Inflammatory macrophage treated with lipopolysaccharide for 4 hours (primary cell): ENCODE results near the gene NMRAL1.
A peak's percentile ranks its signal among the peaks of the same experiment; 100 is the strongest.

Experiments used
- DNase-seq: peaks from one replicate; pipeline ENCODE4 v3.0.0-alpha.2; 2020

Gene NMRAL1

DNA sequence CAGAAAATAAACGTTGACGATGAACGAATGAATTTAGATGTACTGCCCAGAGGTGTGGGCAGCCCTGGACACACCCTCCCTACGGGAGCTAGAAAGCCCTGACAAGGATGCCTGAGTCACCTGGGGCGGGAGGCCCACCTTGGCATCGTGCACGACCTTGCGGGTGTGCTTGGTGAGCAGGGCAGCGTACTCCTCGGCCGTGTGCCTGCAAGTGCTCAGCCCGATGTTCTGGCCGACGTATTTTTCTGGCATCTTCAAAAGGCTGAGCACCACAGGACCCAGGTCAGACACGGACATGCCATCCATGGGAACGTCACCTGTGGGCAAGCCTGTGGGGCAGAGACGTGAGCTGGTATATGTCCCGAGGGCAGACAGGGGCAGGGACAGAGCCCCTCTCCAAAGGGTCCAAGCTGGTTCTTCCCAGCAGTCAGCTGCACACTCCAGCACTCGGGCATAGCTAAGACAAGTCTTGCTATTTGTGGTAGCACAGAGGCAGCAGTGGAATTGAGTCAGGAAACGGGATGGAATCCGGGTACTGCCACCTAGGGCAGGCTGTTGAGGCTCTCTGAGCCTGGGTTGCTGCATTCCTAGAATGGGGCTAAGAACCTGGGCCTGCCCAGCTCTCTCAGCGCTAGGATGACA lies 10.8 kb downstream of the NMRAL1 start:
- no peak for DNase-seq

DNA sequence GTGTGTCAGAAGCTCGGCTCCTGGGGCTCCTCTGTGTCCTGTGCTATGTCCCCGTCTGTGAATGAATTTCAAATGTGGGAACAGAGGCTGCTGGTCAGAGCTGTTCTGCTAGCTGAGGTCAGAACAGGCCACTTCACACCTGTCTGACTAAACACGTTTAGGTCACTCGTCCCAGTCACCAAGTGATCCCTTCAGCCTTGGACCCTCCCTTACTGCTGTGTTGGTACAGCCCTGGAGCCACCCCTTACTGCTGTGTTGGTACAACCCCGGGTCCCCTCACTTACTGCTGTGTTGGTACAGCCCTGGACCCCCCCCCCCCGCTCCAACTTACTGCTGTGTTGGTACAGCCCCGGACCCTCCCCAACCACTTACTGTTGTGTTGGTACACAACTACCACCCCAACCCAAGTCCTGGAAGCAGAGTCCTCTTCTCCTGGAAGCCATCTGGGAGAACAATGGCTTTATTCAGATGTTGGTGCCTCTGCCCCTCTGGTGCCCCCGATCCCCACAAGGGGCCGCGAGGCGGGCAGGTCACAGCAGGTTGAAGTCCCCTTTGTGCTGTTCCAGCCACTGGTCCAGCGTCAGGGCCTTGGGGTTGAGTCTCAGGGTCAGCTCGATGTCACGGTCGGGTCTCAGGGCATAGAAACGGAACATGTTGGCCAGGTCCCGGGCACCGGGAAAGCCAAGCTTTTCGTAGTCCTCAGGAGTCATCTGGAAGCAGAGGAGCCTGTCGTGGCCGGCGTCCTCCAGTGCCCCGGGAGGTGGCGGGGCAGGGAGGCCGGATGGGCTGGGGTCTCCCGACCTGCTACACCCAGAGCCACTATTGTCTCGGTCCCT lies 13.0 kb downstream of the NMRAL1 start:
- no peak for DNase-seq

DNA sequence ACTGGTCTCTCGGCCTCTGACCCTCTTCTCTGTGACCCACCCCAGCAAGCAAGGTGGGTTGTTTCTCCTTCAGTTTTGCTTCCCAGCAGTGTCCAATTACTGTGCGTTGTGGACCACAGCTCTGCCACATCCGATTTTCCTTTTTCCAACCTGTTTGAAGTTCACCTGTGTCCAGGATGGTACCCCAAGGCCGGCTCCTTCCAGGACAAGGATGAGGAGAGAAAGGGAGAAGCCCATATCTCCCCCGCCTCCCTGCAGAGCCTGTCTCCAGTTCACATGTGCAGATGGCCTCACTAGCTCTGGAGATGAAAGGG lies 13.5 kb downstream of the NMRAL1 start:
- no peak for DNase-seq

- no peak for DNase-seq
Measured at GRCh38 chr16:4455951-4456350, 18.5 kb downstream of the NMRAL1 start.

GRCh38 chr16:4455081-4455480 lies 19.3 kb downstream of the NMRAL1 start:
- DNase-seq = no peak

DNA sequence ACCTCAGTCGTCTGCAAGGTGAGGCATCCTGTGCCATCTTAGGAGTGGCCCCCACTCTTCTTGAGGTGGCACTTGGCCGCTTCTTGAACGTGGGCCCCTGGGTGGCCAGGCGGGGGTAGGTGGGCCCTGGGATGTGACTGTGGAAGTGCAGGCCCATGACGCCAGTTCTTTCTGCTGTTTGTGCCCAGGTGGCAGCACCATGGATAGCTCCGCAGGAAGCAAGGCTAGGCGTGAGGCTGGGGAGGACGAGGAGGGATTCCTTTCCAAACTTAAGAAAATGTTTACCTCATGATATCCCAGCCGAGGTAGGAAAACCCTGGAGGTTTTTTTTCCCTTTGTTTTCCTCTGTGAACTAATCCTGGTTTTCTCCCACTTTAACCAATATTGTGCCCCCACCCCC lies 19.8 kb downstream of the NMRAL1 start:
- no peak for DNase-seq

GRCh38 chr16:4452674-4453073 lies 21.8 kb downstream of the NMRAL1 start:
- peak; percentile 4 for DNase-seq

GRCh38 chr16:4450931-4451519 lies 23.4 kb downstream of the NMRAL1 start:
- no peak for DNase-seq

DNA sequence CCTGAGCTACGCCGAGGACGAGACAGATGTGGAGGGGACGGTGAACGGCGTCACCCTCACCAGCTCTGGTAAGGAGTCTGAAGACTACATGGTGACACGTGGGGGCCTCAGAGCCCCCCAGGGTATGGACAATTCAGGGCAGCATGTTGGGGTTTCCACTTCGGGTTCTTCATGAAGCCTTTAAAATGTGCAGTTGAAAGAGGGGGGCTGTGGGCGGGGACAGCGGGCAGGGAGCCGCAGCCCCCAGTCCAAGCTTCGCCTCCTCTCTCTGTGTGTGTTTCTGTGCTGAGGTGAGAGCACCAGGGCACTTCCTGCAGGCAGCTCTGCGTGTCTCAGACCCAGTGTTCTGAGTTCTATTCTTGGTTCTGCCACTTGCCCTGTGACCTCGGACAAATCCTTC lies 24.0 kb downstream of the NMRAL1 start:
- no peak for DNase-seq

- no peak for DNase-seq
Measured at GRCh38 chr16:4443986-4444385, 30.4 kb downstream of the NMRAL1 start.

DNA sequence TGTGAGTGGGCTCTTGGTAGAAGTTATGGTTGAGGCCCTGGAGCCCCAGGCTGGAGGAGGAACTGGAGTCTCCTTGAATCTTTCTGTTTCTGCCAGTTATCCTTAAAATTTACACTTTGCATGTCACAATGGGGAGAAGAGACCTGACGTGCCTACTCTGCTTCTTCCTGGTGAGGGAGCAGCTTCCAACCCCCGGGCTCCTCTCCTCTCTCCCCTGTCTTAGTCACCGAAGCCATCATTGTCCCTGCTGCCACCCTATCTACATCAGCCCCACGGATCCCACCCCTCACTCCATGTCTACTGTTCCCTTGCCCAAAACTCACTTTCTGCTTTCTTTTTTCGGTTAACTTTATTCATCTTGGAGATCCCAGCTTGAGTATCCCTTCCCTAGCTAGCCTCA lies 31.2 kb downstream of the NMRAL1 start:
- DNase-seq = no peak

GRCh38 chr16:4442371-4442770 lies 32.1 kb downstream of the NMRAL1 start:
- no peak for DNase-seq

GRCh38 chr16:4437366-4437765 lies 37.1 kb downstream of the NMRAL1 start:
- no peak for DNase-seq

GRCh38 chr16:4435337-4436067 lies 38.9 kb downstream of the NMRAL1 start:
- DNase-seq = no peak

DNA sequence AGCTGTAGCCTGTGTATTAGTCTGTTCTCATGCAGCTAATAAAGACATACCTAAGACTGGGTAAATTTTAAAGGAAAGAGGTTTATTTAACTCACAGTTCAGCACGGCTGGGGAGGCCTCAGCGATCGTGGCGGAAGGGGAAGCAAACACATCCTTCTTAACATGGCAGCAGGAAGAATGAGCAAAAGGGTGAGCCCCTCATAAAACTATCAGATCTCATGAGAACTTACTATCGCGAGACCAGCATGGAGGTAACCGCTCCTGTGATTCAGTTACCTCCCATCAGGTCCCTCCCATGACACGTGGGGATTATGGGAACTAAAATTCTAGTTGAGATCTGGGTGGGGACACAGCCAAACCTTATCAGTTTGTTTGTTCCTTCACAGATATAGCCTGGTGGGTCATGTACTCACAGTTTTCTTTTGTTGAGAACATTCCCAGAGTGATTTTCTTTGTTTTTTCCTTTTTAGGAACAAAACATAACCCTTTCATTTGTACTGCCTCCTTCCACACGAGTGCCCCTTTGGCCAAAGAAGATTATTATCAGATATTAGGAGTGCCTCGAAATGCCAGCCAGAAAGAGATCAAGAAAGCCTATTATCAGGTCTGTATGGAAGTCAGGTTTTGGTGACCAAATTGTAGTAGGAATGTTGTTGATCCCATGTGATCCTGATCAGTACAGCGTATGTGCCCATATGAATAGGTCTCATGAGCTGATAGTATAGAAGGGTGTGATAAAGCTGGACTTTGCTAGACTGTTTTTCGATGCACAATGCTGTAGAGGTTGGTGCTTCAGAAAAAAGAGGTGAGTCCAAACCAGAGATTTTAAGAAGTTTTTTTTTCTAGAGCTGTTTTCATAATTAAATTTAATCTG lies 40.3 kb downstream of the NMRAL1 start:
- DNase-seq = no peak

- no peak for DNase-seq
Measured at GRCh38 chr16:4433228-4433627, 41.2 kb downstream of the NMRAL1 start.

DNA sequence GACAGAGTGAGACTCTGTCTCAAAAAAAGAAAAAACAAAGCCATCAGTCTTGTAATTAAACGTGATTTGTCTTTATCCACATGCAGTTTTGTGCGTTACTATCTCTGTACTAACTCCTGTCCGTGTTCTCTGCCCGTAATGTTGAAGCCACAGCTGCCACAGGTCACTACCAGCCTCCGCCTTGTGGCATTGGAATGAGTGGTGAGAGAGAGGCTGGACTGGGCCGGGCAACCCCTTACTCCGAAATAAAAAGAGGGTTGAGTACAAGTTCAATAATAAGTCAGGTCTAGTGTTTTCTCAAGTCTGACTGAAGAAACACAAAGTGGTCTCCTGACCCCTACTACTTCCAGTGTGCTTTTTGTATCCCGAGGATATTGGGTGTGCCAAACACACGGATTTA lies 43.4 kb downstream of the NMRAL1 start:
- no peak for DNase-seq

DNA sequence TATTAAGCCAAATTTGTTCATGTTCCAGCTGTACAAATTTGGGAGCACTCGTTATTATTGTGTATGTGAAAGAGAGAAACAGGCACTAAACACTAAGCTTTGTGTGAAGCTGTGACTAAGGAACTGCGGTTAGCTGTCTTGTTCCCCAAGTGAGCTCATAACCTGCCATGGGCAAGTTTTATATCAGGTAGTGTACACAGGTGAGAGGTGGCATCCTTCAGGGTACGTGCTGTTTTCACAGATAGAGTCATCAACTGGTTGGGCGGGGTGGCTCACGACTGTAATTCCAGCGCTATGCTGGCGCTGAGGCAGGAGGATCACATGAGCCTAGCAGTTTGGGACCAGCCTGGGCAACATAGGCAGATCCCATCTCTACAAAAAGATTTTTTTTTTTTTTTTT lies 45.9 kb downstream of the NMRAL1 start:
- DNase-seq = no peak

DNA sequence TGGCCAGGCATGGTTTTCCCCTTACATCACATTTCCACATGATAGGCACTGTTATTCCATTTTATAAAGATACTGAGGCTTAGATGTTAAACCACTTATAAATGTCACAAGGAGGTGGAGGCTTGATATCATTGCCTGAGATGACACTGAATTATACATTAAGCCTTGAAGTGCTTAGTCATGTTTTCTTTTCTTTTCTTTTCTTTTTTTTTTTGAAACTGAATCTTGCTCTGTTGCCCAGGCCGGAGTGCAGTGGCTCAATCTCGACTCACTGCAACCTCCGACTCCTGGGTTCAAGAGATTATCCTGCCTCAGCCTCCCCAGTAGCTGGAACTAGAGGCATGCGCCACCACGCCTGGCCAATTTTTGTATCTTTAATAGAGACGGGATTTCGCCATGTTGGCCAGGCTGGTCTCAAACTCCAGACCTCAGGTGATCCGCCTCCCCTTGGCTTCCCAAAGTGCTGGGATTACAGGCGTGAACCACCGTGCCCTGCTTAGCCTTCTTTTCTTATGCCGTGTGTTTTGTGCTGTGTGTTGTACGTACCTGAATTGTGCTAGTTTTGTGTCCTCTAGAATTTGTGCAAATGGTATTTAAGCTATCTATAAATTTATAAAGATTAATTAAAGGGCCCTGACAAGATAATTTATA lies 47.6 kb downstream of the NMRAL1 start:
- no peak for DNase-seq

- peak; percentile 16 for DNase-seq
Measured at GRCh38 chr16:4426021-4426684, 48.3 kb downstream of the NMRAL1 start.

DNA sequence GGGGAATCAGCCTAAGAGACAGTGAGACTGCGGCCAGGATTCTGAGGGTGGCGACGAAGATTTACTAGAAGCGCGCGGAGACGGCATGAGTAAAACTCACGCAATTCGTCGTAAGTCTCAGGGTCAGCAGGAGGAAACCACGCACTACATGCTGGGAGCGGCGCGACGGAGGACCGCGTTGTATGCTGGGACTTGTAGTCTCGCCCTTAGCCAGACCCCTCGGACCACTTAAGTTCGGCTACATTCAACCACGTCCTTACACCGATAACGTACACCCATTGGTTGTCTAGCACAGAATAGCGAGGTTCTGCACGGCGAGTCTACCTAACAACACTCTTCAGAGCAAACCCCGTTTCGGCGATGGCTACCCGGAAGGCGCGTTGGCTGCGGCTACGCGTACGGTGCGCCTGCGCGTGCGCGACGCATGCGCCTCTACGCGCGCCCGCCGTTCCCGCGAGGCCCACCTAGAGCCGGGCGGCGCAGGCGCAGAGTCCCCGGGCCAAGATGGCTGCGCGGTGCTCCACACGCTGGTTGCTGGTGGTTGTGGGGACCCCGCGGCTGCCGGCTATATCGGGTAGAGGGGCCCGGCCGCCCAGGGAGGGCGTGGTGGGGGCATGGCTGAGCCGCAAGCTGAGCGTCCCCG lies 48.9 kb downstream of the NMRAL1 start, which contains the start of gene DNAJA3:
Gene DNAJA3, plus strand, starts transcription at position 491 of the 643 bp plus-strand sequence. Its CDS starts 14 bp downstream, at position 505.
- peak; percentile 96 for DNase-seq
